HG02870 (cell line): ENCODE results near the gene GRIP1.

Source experiments
- ATAC-seq: cut with Tn5 transposase; IDR thresholded peaks from one replicate; pipeline ENCODE4 v1.9.1; 2021; ENCODE audit warnings: mild to moderate bottlenecking, moderate library complexity; ENCODE audit not compliant: unreplicated experiment

GRIP1 gene

GRCh38 chr12:66297923-66298322, 381.0 kb downstream of the GRIP1 start:
- no peak for ATAC-seq
